HEK293 (cell line): Measurements from ENCODE around the gene ZNF862.

ENCODE experiments used
- CTCF ChIA-PET: fragments of 350-600 bp; formaldehyde crosslinking; extraction: SDS; loops from one replicate; lab custom pipeline; 2021; ENCODE audit warnings: antibody characterized with exemption; lab: Yijun Ruan, JAX
- POLR2A ChIA-PET: fragments of 300-600 bp; formaldehyde crosslinking; extraction: SDS; loops from one replicate; lab custom pipeline; 2020; ENCODE audit warnings: antibody characterized with exemption, inconsistent platforms; lab: Yijun Ruan, JAX
- H3K27ac ChIP-seq: fragments of 200-500 bp; sonication (Bioruptor generic); 2 replicates; pipeline ENCODE4 v1.5.1; 2014; ENCODE audit warnings: low read depth, low read length, control low read depth, inconsistent platforms; ENCODE audit errors: extremely low read depth
- H3K36me3 ChIP-seq, 2 experiments: fragments of 200-500 bp in 1 of 2; sonication (Bioruptor generic) in 1 of 2; 1 replicate in 1 of 2; 2 replicates in 1 of 2; pipeline ENCODE4 v1.5.1; 2014 to 2017; ENCODE audit warnings: inconsistent platforms in 2 of 2, low read length in 2 of 2; ENCODE audit not compliant: control insufficient read depth in 2 of 2, insufficient read depth in 1 of 2
- H3K4me1 ChIP-seq: fragments of 200-500 bp; sonication (Bioruptor generic); 2 replicates; pipeline ENCODE4 v1.5.1; 2014; ENCODE audit warnings: mild to moderate bottlenecking, low read length, inconsistent platforms; ENCODE audit not compliant: control insufficient read depth, insufficient read depth
- H3K4me3 ChIP-seq: 2 replicates; pipeline ENCODE4 v1.5.1; 2011; ENCODE audit warnings: low read depth, mild to moderate bottlenecking, control low read depth, low read length, moderate library complexity
- H3K9me3 ChIP-seq: fragments of 200-500 bp; sonication (Bioruptor generic); 2 replicates; pipeline ENCODE4 v1.5.1; 2014; ENCODE audit warnings: low read depth, low read length, inconsistent platforms; ENCODE audit not compliant: control insufficient read depth, insufficient read depth
- GLIS1 ChIP-seq: fragments of 450-650 bp; formaldehyde crosslinking; IDR thresholded peaks from 2 replicates; pipeline ENCODE4 v1.5.1; 2016; ENCODE audit warnings: missing biosample characterization, missing genetic modification characterization
- IKZF3 ChIP-seq: fragments of 450-650 bp; IDR thresholded peaks from 2 replicates; pipeline ENCODE4 v1.5.0; 2018; ENCODE audit warnings: missing biosample characterization, mild to moderate bottlenecking, missing genetic modification characterization, moderate library complexity
- SETDB1 ChIP-seq: IDR thresholded peaks from one replicate; pipeline ENCODE4 v1.6.1; 2017; ENCODE audit warnings: mild to moderate bottlenecking, low read length, moderate library complexity, mixed read lengths; ENCODE audit not compliant: insufficient read length
- TCF7L2 ChIP-seq: IDR thresholded peaks from 2 replicates; pipeline ENCODE4 v1.6.1; 2011; ENCODE audit warnings: low read depth, mild to moderate bottlenecking, inconsistent platforms, low read length, moderate library complexity, borderline replicate concordance
- ZBTB20 ChIP-seq: fragments of 450-650 bp; formaldehyde crosslinking; IDR thresholded peaks from 2 replicates; pipeline ENCODE4 v1.5.1; 2016; ENCODE audit warnings: missing biosample characterization, missing genetic modification characterization
- ZIC2 ChIP-seq: fragments of 450-650 bp; formaldehyde crosslinking; IDR thresholded peaks from 2 replicates; pipeline ENCODE4 v1.5.1; 2016; ENCODE audit warnings: missing biosample characterization, missing genetic modification characterization
- ZNF133 ChIP-seq: fragments of 450-650 bp; formaldehyde crosslinking; IDR thresholded peaks from 2 replicates; pipeline ENCODE4 v1.5.1; 2016; ENCODE audit warnings: missing biosample characterization, missing genetic modification characterization
- ZNF214 ChIP-seq: fragments of 450-650 bp; formaldehyde crosslinking; IDR thresholded peaks from 2 replicates; pipeline ENCODE4 v1.5.1; 2017; ENCODE audit warnings: missing biosample characterization, mild to moderate bottlenecking, missing genetic modification characterization, borderline replicate concordance
- ZNF544 ChIP-seq: fragments of 450-650 bp; formaldehyde crosslinking; IDR thresholded peaks from 2 replicates; pipeline ENCODE4 v1.5.0; 2017; ENCODE audit warnings: missing biosample characterization, missing genetic modification characterization
- ZNF610 ChIP-seq: fragments of 450-650 bp; formaldehyde crosslinking; IDR thresholded peaks from 2 replicates; pipeline ENCODE4 v1.5.1; 2016; ENCODE audit warnings: missing biosample characterization, missing genetic modification characterization, borderline replicate concordance
- ZNF677 ChIP-seq: fragments of 450-650 bp; IDR thresholded peaks from 2 replicates; pipeline ENCODE4 v1.5.0; 2018; ENCODE audit warnings: missing biosample characterization, mild to moderate bottlenecking, missing genetic modification characterization, moderate library complexity
- ZNF776 ChIP-seq: fragments of 450-650 bp; formaldehyde crosslinking; IDR thresholded peaks from 2 replicates; pipeline ENCODE4 v1.5.0; 2017; ENCODE audit warnings: missing biosample characterization, missing genetic modification characterization, borderline replicate concordance
- ZSCAN23 ChIP-seq: fragments of 450-650 bp; formaldehyde crosslinking; IDR thresholded peaks from 2 replicates; pipeline ENCODE4 v1.5.1; 2016; ENCODE audit warnings: missing biosample characterization, missing genetic modification characterization
- TF ChIP-seq, protein P1 (sequence below): fragments of 450-650 bp; formaldehyde crosslinking; IDR thresholded peaks from 2 replicates; pipeline ENCODE4 v1.5.1; 2017; ENCODE audit warnings: missing biosample characterization, mild to moderate bottlenecking, missing genetic modification characterization, moderate library complexity
- TF ChIP-seq, protein P2 (sequence below): fragments of 450-650 bp; formaldehyde crosslinking; IDR thresholded peaks from 2 replicates; pipeline ENCODE4 v1.5.1; 2016; ENCODE audit warnings: missing biosample characterization, missing genetic modification characterization
- TF ChIP-seq, protein P3 (sequence below): fragments of 450-650 bp; formaldehyde crosslinking; IDR thresholded peaks from 2 replicates; pipeline ENCODE4 v1.5.1; 2017; ENCODE audit warnings: missing biosample characterization, missing genetic modification characterization

The ZNF862 gene

DNA sequence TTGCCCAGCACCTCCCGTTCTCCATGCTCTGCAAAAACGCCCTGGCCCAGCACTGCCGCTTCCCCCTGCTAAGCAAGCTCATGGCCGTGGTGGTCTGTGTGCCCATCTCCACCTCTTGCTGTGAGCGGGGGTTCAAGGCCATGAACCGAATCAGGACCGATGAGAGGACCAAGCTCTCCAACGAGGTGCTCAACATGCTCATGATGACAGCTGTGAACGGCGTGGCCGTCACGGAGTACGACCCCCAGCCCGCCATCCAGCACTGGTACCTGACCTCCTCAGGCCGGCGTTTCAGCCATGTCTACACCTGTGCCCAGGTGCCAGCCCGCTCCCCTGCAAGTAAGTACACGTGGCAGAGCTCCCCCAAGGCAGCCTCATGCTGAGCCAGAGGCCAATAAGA, 24.0 kb downstream of the ZNF862 start:
- peaks cover 0 to 7% of the 10 kb centered on the region in 2 experiments; a peak in 1 of 3 replicates for H3K36me3 ChIP-seq
- CTCF ChIA-PET, result interaction anchor here (0.5 kb wide), 1 partner anchor 201 kb away, joined by 3 read pairs; no protein-coding TSS in a partner anchor
- H3K4me1 ChIP-seq, result no peaks in the 10 kb centered on the region
- no peaks in the 10 kb centered on the region for H3K9me3 ChIP-seq
- TF ChIP-seq TCF7L2, result no peak
- no peak for TF ChIP-seq ZSCAN23 (tag by site-specific recombination)
- no peak for TF ChIP-seq SETDB1
- TF ChIP-seq, protein P1, sequence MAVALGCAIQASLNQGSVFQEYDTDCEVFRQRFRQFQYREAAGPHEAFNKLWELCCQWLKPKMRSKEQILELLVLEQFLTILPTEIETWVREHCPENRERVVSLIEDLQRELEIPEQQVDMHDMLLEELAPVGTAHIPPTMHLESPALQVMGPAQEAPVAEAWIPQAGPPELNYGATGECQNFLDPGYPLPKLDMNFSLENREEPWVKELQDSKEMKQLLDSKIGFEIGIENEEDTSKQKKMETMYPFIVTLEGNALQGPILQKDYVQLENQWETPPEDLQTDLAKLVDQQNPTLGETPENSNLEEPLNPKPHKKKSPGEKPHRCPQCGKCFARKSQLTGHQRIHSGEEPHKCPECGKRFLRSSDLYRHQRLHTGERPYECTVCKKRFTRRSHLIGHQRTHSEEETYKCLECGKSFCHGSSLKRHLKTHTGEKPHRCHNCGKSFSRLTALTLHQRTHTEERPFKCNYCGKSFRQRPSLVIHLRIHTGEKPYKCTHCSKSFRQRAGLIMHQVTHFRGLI (tag by site-specific recombination), result no peak
- TF ChIP-seq GLIS1 (tag by site-specific recombination), result no peak
- TF ChIP-seq, protein P2, sequence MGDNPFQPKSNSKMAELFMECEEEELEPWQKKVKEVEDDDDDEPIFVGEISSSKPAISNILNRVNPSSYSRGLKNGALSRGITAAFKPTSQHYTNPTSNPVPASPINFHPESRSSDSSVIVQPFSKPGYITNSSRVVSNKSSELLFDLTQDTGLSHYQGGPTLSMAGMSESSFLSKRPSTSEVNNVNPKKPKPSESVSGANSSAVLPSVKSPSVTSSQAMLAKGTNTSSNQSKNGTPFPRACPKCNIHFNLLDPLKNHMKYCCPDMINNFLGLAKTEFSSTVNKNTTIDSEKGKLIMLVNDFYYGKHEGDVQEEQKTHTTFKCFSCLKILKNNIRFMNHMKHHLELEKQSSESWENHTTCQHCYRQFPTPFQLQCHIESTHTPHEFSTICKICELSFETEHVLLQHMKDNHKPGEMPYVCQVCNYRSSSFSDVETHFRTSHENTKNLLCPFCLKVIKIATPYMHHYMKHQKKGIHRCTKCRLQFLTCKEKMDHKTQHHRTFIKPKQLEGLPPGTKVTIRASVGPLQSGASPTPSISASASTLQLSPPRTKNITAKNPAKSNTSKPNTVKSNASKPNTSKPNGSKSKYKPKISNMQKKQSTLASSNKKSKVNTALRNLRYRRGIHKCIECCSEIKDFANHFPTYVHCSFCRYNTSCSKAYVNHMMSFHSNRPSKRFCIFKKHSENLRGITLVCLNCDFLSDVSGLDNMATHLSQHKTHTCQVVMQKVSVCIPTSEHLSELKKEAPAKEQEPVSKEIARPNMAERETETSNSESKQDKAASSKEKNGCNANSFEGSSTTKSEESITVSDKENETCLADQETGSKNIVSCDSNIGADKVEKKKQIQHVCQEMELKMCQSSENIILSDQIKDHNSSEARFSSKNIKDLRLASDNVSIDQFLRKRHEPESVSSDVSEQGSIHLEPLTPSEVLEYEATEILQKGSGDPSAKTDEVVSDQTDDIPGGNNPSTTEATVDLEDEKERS (tag by site-specific recombination), result no peak
- TF ChIP-seq ZBTB20 (tag by site-specific recombination), result no peak
- TF ChIP-seq ZNF544 (tag by site-specific recombination), result no peak
- no peak for TF ChIP-seq ZNF776 (tag by site-specific recombination)
- TF ChIP-seq IKZF3 (tag by site-specific recombination), result no peak
- TF ChIP-seq ZNF610, result no peak
- TF ChIP-seq ZNF214, result no peak
- TF ChIP-seq, all 188 proteins: peak for 0
- Histone ChIP-seq H3K27ac (no peak overlapping the region), H3K4me3 (no peak overlapping the region)
- POLR2A ChIA-PET, result no interaction called here

DNA sequence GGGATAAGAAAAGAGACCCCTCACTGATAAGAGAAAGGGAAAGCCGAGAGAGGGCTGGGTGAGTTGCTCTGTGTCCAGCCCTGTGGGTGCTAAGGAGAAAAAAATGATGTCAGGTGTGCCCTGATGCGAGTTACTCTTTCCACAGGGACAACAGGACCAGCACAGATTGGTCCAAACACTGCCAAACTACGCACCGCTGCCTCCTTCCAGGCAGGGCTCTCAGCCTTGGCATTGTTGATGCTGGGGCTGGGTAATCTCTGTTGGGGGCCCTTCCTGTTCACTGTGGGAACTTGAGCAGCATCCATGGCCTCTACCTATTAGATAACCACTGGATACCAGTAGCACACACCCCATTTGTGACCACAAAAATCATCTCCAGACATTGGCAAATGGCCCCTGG, 25.3 kb downstream of the ZNF862 start:
- Histone ChIP-seq H3K27ac (no peak overlapping the region), H3K9me3 (no peaks in the 10 kb centered on the region), H3K4me1 (no peaks in the 10 kb centered on the region), H3K36me3 (peaks cover 0 to 9% of the 10 kb centered on the region in 2 experiments; a peak in 1 of 3 replicates), H3K4me3 (no peak overlapping the region)
- POLR2A ChIA-PET, result interaction anchor here (0.7 kb wide), 1 partner anchor 239 kb away, joined by 3 read pairs; no protein-coding TSS in a partner anchor
- no peak for TF ChIP-seq ZNF677 (tag by site-specific recombination)
- TF ChIP-seq ZNF133, result peak; percentile 54; the same call in 1 of the 2 replicates
- TF ChIP-seq, protein P3, sequence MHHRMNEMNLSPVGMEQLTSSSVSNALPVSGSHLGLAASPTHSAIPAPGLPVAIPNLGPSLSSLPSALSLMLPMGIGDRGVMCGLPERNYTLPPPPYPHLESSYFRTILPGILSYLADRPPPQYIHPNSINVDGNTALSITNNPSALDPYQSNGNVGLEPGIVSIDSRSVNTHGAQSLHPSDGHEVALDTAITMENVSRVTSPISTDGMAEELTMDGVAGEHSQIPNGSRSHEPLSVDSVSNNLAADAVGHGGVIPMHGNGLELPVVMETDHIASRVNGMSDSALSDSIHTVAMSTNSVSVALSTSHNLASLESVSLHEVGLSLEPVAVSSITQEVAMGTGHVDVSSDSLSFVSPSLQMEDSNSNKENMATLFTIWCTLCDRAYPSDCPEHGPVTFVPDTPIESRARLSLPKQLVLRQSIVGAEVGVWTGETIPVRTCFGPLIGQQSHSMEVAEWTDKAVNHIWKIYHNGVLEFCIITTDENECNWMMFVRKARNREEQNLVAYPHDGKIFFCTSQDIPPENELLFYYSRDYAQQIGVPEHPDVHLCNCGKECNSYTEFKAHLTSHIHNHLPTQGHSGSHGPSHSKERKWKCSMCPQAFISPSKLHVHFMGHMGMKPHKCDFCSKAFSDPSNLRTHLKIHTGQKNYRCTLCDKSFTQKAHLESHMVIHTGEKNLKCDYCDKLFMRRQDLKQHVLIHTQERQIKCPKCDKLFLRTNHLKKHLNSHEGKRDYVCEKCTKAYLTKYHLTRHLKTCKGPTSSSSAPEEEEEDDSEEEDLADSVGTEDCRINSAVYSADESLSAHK, result no peak
- TF ChIP-seq GLIS1 (tag by site-specific recombination), result peak; percentile 39
- TF ChIP-seq ZIC2 (tag by site-specific recombination), result peak; percentile 33; the same call in 1 of the 2 replicates
- CTCF ChIA-PET, result no interaction called here
